Upper lobe of left lung (tissue), 6 donors: ENCODE results near the gene OSBPL8. TPM values are rescaled to one million over a fixed set of nuclear protein-coding genes. Genes with fewer than 3 reads are reported as not detected.
"Not testable (repeated sequence)": the region's sequence is repeated elsewhere in the genome, so short reads cannot be mapped to it uniquely, and the experiment has no call there.

ENCODE experiments used
- ATAC-seq, 2 donors: fragments of 200-7000 bp; cut with Tn5 transposase; one replicate each; pipeline ENCODE4 v1.9.1; 2022; ENCODE audit warnings: mild to moderate bottlenecking in 2 of 2, moderate library complexity in 2 of 2; ENCODE audit not compliant: low FRiP score in 2 of 2
- DNase-seq, 2 donors: peaks; one replicate each; pipeline ENCODE4 v3.0.0-alpha.2; 2019 to 2020
- H3K27ac ChIP-seq, 4 donors: fragments of 200-600 bp; sonication (generic); one replicate each; pipeline ENCODE4 v1.5.1; 2016 to 2019
- H3K27me3 ChIP-seq, 4 donors: fragments of 200-600 bp; sonication (generic); one replicate each; pipeline ENCODE4 v1.5.1; 2017 to 2019
- H3K36me3 ChIP-seq, 4 donors: fragments of 200-600 bp; sonication (generic); one replicate each; pipeline ENCODE4 v1.5.1; 2016 to 2019
- H3K4me1 ChIP-seq, 4 donors: fragments of 200-600 bp; sonication (generic); one replicate each; pipeline ENCODE4 v1.5.1; 2018 to 2019
- H3K4me3 ChIP-seq, 4 donors: fragments of 200-600 bp; sonication (generic); one replicate each; pipeline ENCODE4 v1.5.1; 2017 to 2019; ENCODE audit warnings: mild to moderate bottlenecking in 2 of 4, moderate library complexity in 1 of 4
- H3K9me3 ChIP-seq, 4 donors: fragments of 200-600 bp; sonication (generic); one replicate each; pipeline ENCODE4 v1.5.1; 2018 to 2019
- EP300 ChIP-seq, 4 donors: sonication (generic); formaldehyde crosslinking; IDR thresholded peaks; one replicate each; pipeline ENCODE4 v1.5.1; 2017; ENCODE audit warnings: antibody characterized with exemption in 4 of 4, control low read depth in 2 of 4
- POLR2A ChIP-seq, 4 donors: fragments of 450-650 bp; IDR thresholded peaks; one replicate each; pipeline ENCODE4 v1.5.1; 2016 to 2017; ENCODE audit warnings: antibody characterized with exemption in 4 of 4, mild to moderate bottlenecking in 2 of 4
- POLR2AphosphoS5 ChIP-seq, 2 donors: sonication (generic); formaldehyde crosslinking; IDR thresholded peaks; one replicate each; pipeline ENCODE4 v1.5.1; 2017; ENCODE audit warnings: antibody characterized with exemption in 2 of 2
- WGBS, 2 donors: methylation state at CpG; one replicate each; pipeline ENCODE4 v1.1.5; 2017 to 2018; 5-methylcytosine and 5-hydroxymethylcytosine counted together
- total RNA-seq, 6 donors: library from RNA; depleted of rRNA in 4 of 6; stranded (reverse); fragments of >200 nt in 4 of 6; gene quantifications; one replicate each; pipeline versions ENCODE4 v1.1.0 to v1.2.1, GENCODE V29; 2016 to 2021
- TF ChIP-seq, protein P1 (sequence below), 6 experiments: fragments of 450-650 bp in 4 of 6; fragments of 200-600 bp in 2 of 6; sonication (generic) in 2 of 6; IDR thresholded peaks; one replicate each; pipeline ENCODE4 v1.5.1; 2016 to 2019; ENCODE audit warnings: antibody characterized with exemption in 6 of 6
- donor health status: DM: no; HTN: no; CAD: no; lungs with moderate emphysema.
- donor health status: DM: no; HTN: yes; CAD: no; lungs with severe emphysema.

OSBPL8 gene
- total RNA-seq, 6 donors from 2014 or later, result 35.6 to 103 (median 73.3) TPM

DNA sequence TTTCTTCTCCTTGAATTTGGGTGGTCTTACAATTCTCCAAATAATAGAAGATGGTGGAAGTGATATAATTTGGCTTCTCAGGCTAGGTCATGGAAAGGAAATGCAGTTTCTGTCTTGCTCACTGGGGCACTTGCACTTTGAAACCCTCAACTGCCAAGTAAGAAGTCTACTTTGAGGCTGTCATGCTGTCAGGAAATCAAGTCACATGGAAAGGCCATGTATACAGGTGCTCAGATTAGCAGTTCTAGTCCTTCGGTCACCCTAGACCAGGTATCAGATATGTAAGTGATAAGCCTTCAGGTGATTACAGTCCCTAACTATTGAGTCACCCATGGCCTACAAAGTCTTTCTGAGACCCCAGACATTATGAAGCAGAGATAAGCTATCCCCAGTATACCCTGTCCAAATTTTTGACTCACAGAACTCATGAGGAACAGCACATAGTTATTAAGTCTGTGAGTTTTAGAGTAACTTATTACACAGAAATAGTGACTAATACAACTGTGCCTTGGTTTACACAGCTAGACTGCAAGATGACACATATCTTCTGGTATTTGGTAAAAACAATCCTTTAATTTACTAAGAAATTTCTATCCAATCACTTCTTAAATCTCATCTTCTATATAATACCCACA lies 185.1 kb downstream of the OSBPL8 start:
- H3K27ac ChIP-seq, result no peak overlapping the region
- WGBS, 2 donors, result 94 to 100% methylated on average over 1 of the region's 1 CpG
- H3K27me3 ChIP-seq, result no peaks in the 10 kb centered on the region
- no peak overlapping the region for H3K4me3 ChIP-seq
- H3K4me1 ChIP-seq, result no peaks in the 10 kb centered on the region
- H3K9me3 ChIP-seq, result no peaks in the 10 kb centered on the region
- TF ChIP-seq, protein P1, sequence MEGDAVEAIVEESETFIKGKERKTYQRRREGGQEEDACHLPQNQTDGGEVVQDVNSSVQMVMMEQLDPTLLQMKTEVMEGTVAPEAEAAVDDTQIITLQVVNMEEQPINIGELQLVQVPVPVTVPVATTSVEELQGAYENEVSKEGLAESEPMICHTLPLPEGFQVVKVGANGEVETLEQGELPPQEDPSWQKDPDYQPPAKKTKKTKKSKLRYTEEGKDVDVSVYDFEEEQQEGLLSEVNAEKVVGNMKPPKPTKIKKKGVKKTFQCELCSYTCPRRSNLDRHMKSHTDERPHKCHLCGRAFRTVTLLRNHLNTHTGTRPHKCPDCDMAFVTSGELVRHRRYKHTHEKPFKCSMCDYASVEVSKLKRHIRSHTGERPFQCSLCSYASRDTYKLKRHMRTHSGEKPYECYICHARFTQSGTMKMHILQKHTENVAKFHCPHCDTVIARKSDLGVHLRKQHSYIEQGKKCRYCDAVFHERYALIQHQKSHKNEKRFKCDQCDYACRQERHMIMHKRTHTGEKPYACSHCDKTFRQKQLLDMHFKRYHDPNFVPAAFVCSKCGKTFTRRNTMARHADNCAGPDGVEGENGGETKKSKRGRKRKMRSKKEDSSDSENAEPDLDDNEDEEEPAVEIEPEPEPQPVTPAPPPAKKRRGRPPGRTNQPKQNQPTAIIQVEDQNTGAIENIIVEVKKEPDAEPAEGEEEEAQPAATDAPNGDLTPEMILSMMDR (IDR thresholded peaks at IDR 0.05), result no peak
- TF ChIP-seq POLR2A (IDR thresholded peaks at IDR 0.05), result no peak
- TF ChIP-seq POLR2AphosphoS5 (IDR thresholded peaks at IDR 0.05), result no peak
- TF ChIP-seq EP300 (IDR thresholded peaks at IDR 0.05), result no peak
- no peak for ATAC-seq
- DNase-seq, result no peak
- peaks cover 0 to 79% (median 10%) of the 10 kb centered on the region in 4 donors for H3K36me3 ChIP-seq

DNA sequence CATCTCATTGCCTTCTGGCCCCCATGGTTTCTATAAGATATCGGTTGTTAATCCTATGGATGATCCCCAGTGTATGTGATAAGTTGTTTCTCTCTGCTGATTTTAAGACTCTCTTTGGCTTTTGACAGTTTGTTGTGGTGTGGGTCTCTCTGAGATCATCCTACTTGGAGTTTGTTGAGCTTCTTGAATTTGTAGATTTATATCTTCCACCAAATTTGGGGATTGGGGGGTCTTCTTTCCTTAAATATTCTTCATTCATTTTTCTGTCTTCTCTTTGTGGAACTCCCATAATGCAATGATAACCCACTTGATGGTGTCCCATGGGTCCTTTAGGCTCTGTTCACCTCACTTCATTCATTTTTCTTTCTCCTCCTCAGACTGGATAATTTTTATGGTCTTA lies 191.3 kb downstream of the OSBPL8 start:
- Histone ChIP-seq H3K27ac (no peak overlapping the region), H3K4me3 (no peak overlapping the region), H3K9me3 (no peaks in the 10 kb centered on the region), H3K4me1 (no peaks in the 10 kb centered on the region), H3K36me3 (peaks cover 0 to 81% (median 16%) of the 10 kb centered on the region in 4 donors), H3K27me3 (no peaks in the 10 kb centered on the region)
- TF ChIP-seq EP300 (IDR thresholded peaks at IDR 0.05), result no peak
- TF ChIP-seq POLR2A (IDR thresholded peaks at IDR 0.05), result no peak
- TF ChIP-seq, protein P1 (IDR thresholded peaks at IDR 0.05), result no peak
- no peak for TF ChIP-seq POLR2AphosphoS5 (IDR thresholded peaks at IDR 0.05)
- 92 to 100% methylated on average over 1 of the region's 1 CpG for WGBS, 2 donors
- ATAC-seq (no peak), DNase-seq (no peak)

DNA sequence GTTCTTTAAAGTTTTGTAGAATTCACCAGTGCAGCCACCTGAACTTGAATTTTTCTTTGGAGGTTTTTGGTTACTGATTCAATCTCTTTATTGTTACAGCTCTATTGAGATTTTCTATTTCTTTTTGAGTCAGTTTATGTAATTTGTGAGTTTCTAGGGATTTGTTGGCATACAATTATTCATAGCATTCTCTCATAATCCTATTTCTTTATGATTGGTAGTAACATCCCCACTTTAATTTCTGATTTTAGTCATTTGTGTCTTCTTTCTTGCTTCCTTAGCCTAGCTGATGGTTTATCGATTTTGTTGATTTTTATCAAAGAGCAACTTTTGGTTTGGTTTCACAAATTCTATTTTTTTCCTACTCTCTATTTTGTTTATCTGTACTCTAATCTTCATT lies 193.4 kb downstream of the OSBPL8 start:
- no peaks in the 10 kb centered on the region for H3K27me3 ChIP-seq
- ATAC-seq, result no peak
- peaks cover 0 to 67% (median 16%) of the 10 kb centered on the region in 4 donors for H3K36me3 ChIP-seq
- WGBS, 2 donors, result 93 to 95% methylated on average over 1 of the region's 1 CpG
- H3K4me3 ChIP-seq, result no peak overlapping the region
- no peak overlapping the region for H3K27ac ChIP-seq
- H3K4me1 ChIP-seq, result no peaks in the 10 kb centered on the region
- TF ChIP-seq POLR2AphosphoS5 (IDR thresholded peaks at IDR 0.05) (no peak), EP300 (IDR thresholded peaks at IDR 0.05) (no peak), POLR2A (IDR thresholded peaks at IDR 0.05) (no peak)
- TF ChIP-seq, protein P1 (IDR thresholded peaks at IDR 0.05), result no peak
- no peaks in the 10 kb centered on the region for H3K9me3 ChIP-seq
- no peak for DNase-seq

DNA sequence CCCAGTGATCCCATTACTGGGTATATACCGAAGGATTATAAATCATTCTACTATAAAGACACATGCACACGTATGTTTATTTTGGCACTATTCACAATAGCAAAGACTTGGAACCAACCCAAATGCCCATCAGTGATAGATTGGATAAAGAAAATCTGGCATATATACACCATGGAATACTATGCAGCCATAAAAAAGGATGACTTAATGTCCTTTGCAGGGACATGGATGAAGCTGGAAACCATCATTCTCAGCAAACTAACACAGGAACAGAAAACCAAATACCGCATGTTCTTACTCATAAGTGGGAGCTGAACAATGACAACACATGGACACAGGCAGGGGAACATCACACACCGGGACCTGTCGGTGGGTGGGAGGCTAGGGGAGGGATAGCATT lies 195.4 kb downstream of the OSBPL8 start:
- WGBS, 2 donors, result 90 to 91% methylated on average over 5 of the region's 5 CpGs
- H3K36me3 ChIP-seq, result peaks cover 0 to 61% (median 13%) of the 10 kb centered on the region in 4 donors

DNA sequence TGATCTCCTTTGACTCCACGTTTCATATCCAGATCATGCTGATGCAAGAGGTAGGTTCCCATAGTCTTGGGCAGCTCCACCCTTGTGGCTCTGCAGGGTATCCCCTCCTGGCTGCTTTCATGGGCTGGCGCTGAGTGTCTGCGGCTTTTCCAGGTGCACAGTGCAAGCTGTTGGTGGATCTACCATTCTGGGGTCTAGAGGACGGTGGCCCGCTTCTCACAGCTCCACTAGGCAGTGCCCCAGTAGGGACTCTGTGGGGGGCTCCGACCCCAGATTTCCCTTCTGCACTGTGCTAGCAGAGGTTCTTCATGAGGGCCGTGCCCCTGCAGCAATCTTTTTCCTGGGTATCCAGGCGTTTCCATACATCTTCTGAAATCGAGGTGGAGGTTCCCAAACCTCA lies 199.3 kb downstream of the OSBPL8 start:
- no peak for ATAC-seq
- Histone ChIP-seq H3K36me3 (peaks cover 0 to 57% (median 3%) of the 10 kb centered on the region in 4 donors), H3K4me1 (no peaks in the 10 kb centered on the region), H3K4me3 (no peak overlapping the region), H3K27me3 (no peaks in the 10 kb centered on the region), H3K27ac (no peak overlapping the region), H3K9me3 (no peaks in the 10 kb centered on the region)
- 96 to 97% methylated on average over 9 of the region's 9 CpGs for WGBS, 2 donors
- TF ChIP-seq POLR2AphosphoS5 (IDR thresholded peaks at IDR 0.05) (no peak), EP300 (IDR thresholded peaks at IDR 0.05) (no peak), POLR2A (IDR thresholded peaks at IDR 0.05) (no peak)
- TF ChIP-seq, protein P1 (IDR thresholded peaks at IDR 0.05), result no peak
- no peak for DNase-seq

More for the DNA sequence above, 195.4 kb downstream of the OSBPL8 start:
- not testable (repeated sequence) for H3K4me1 ChIP-seq, H3K9me3 ChIP-seq, DNase-seq, H3K27me3 ChIP-seq, H3K4me3 ChIP-seq, ATAC-seq, H3K27ac ChIP-seq
